Activated T-cell treated with anti-CD3 and anti-CD28 coated beads, Interleukin-2, amount 50 U/mL, for 4 hours (primary cell): ENCODE data around the gene OAT. TPM values are rescaled to one million over a fixed set of nuclear protein-coding genes. Genes with fewer than 3 reads are reported as not detected.

ENCODE experiments used
- ATAC-seq, 2 donors: fragments of 200-7000 bp; cut with Tn5 transposase; one replicate each; pipeline ENCODE4 v1.10.0; 2021
- DNase-seq: peaks from one replicate; pipeline ENCODE4 v3.0.0-alpha.2; 2020
- H3K27me3 Mint-ChIP-seq: one replicate; pipeline ENCODE4 v1.8.0; 2021; ENCODE audit warnings: low read depth, mixed read lengths
- H3K36me3 Mint-ChIP-seq: one replicate; pipeline ENCODE4 v1.8.0; 2022; ENCODE audit warnings: mixed read lengths; ENCODE audit not compliant: insufficient read depth
- H3K4me1 Mint-ChIP-seq: one replicate; pipeline ENCODE4 v1.8.0; 2021; ENCODE audit warnings: low read depth, mixed read lengths
- H3K4me3 Mint-ChIP-seq: one replicate; pipeline ENCODE4 v1.8.0; 2021; ENCODE audit warnings: mild to moderate bottlenecking, moderate library complexity, mixed read lengths
- H3K9me3 Mint-ChIP-seq: one replicate; pipeline ENCODE4 v1.8.0; 2021; ENCODE audit warnings: mixed read lengths
- total RNA-seq, 3 donors: library from RNA; stranded (reverse); gene quantifications; one replicate each; pipeline ENCODE4 v1.2.1, GENCODE V29; 2021

The OAT gene
- total RNA-seq, result 10 to 100 TPM; 42.9 to 50.5 (median 46.8) TPM

- peak; percentile 96 to 97 for ATAC-seq
- H3K9me3 Mint-ChIP-seq, result no peaks in the 10 kb centered on the region
Measured at GRCh38 chr10:124418726-124419501, at the start of gene OAT. OAT (minus strand) TSS chr10:124418923; CDS start chr10:124412171, 6,752 bp downstream.

GRCh38 chr10:124467165-124467564 is 48.4 kb upstream of the OAT start:
- H3K27me3 Mint-ChIP-seq, result no peaks in the 10 kb centered on the region
- ATAC-seq, result no peak
- no peaks in the 10 kb centered on the region for H3K36me3 Mint-ChIP-seq
- peaks cover 21% of the 10 kb centered on the region for H3K4me1 Mint-ChIP-seq
- no peak for DNase-seq
- no peak overlapping the region for H3K4me3 Mint-ChIP-seq
- no peaks in the 10 kb centered on the region for H3K9me3 Mint-ChIP-seq

More at GRCh38 chr10:124418726-124419501, at the start of gene OAT:
- peak; percentile 94 for DNase-seq
- Mint-ChIP-seq H3K4me3 (peak within 1 kb of the TSS; percentile 78), H3K4me1 (peaks cover 17% of the 10 kb centered on the region), H3K27me3 (peaks cover 11% of the 10 kb centered on the region), H3K36me3 (peaks cover 2% of the 10 kb centered on the region)

GRCh38 chr10:124465777-124466488 is 47.2 kb upstream of the OAT start:
- ATAC-seq (no peak), DNase-seq (no peak)
- Mint-ChIP-seq H3K4me1 (peaks cover 24% of the 10 kb centered on the region), H3K4me3 (no peak overlapping the region), H3K36me3 (no peaks in the 10 kb centered on the region), H3K9me3 (no peaks in the 10 kb centered on the region), H3K27me3 (no peaks in the 10 kb centered on the region)

GRCh38 chr10:124465003-124465776 is 46.5 kb upstream of the OAT start:
- H3K36me3 Mint-ChIP-seq, result no peaks in the 10 kb centered on the region
- no peaks in the 10 kb centered on the region for H3K27me3 Mint-ChIP-seq
- peaks cover 24% of the 10 kb centered on the region for H3K4me1 Mint-ChIP-seq
- H3K9me3 Mint-ChIP-seq, result no peaks in the 10 kb centered on the region
- DNase-seq (no peak), ATAC-seq (no peak)
- H3K4me3 Mint-ChIP-seq, result no peak overlapping the region

- DNase-seq (no peak), ATAC-seq (no peak)
- Mint-ChIP-seq H3K36me3 (no peaks in the 10 kb centered on the region), H3K4me3 (no peak overlapping the region), H3K4me1 (peaks cover 24% of the 10 kb centered on the region), H3K27me3 (no peaks in the 10 kb centered on the region), H3K9me3 (no peaks in the 10 kb centered on the region)
Measured at GRCh38 chr10:124464028-124464965, 45.6 kb upstream of the OAT start.

- Mint-ChIP-seq H3K4me3 (peak overlapping the region; percentile 89), H3K27me3 (peaks cover 5% of the 10 kb centered on the region), H3K36me3 (no peaks in the 10 kb centered on the region), H3K4me1 (peaks cover 24% of the 10 kb centered on the region), H3K9me3 (no peaks in the 10 kb centered on the region)
- ATAC-seq (no peak), DNase-seq (no peak)
Measured at GRCh38 chr10:124462348-124462695, 43.6 kb upstream of the OAT start.

- H3K4me1 Mint-ChIP-seq, result peaks cover 24% of the 10 kb centered on the region
- H3K9me3 Mint-ChIP-seq, result no peaks in the 10 kb centered on the region
- peaks cover 7% of the 10 kb centered on the region for H3K27me3 Mint-ChIP-seq
- DNase-seq (peak; percentile 78), ATAC-seq (peak; percentile 98 to 99)
- H3K4me3 Mint-ChIP-seq, result peak within 1 kb of the TSS; percentile 89
- no peaks in the 10 kb centered on the region for H3K36me3 Mint-ChIP-seq
Measured at GRCh38 chr10:124461642-124462347, 43.1 kb upstream of the OAT start, which contains the start of gene LHPP. LHPP (plus strand) TSS chr10:124461823; CDS start chr10:124461863, 40 bp downstream.

- Mint-ChIP-seq H3K27me3 (peaks cover 18% of the 10 kb centered on the region), H3K4me1 (peaks cover 14% of the 10 kb centered on the region), H3K9me3 (no peaks in the 10 kb centered on the region), H3K36me3 (no peaks in the 10 kb centered on the region), H3K4me3 (no peak overlapping the region)
- ATAC-seq, result no peak
- no peak for DNase-seq
Measured at GRCh38 chr10:124460144-124460543, 41.4 kb upstream of the OAT start.

- ATAC-seq (no peak), DNase-seq (no peak)
Measured at GRCh38 chr10:124459395-124459794, 40.7 kb upstream of the OAT start.

GRCh38 chr10:124458889-124459288 is 40.2 kb upstream of the OAT start:
- DNase-seq, result no peak
- Mint-ChIP-seq H3K9me3 (no peaks in the 10 kb centered on the region), H3K4me3 (no peak overlapping the region), H3K27me3 (peaks cover 31% of the 10 kb centered on the region), H3K36me3 (no peaks in the 10 kb centered on the region), H3K4me1 (peaks cover 3% of the 10 kb centered on the region)
- no peak for ATAC-seq

More at GRCh38 chr10:124459395-124459794, 40.7 kb upstream of the OAT start:
- peaks cover 25% of the 10 kb centered on the region for H3K27me3 Mint-ChIP-seq
- H3K4me3 Mint-ChIP-seq, result no peak overlapping the region
- H3K9me3 Mint-ChIP-seq, result no peaks in the 10 kb centered on the region
- no peaks in the 10 kb centered on the region for H3K36me3 Mint-ChIP-seq
- H3K4me1 Mint-ChIP-seq, result peaks cover 6% of the 10 kb centered on the region

GRCh38 chr10:124458473-124458872 is 39.8 kb upstream of the OAT start:
- ATAC-seq (no peak), DNase-seq (no peak)
- H3K27me3 Mint-ChIP-seq, result peaks cover 35% of the 10 kb centered on the region
- peaks cover 3% of the 10 kb centered on the region for H3K4me1 Mint-ChIP-seq
- H3K36me3 Mint-ChIP-seq, result no peaks in the 10 kb centered on the region
- H3K9me3 Mint-ChIP-seq, result no peaks in the 10 kb centered on the region
- no peak overlapping the region for H3K4me3 Mint-ChIP-seq

GRCh38 chr10:124455441-124455840 is 36.7 kb upstream of the OAT start:
- peaks cover 4% of the 10 kb centered on the region for H3K4me1 Mint-ChIP-seq
- no peaks in the 10 kb centered on the region for H3K9me3 Mint-ChIP-seq
- H3K27me3 Mint-ChIP-seq, result peaks cover 64% of the 10 kb centered on the region
- ATAC-seq, result no peak
- DNase-seq, result no peak
- no peaks in the 10 kb centered on the region for H3K36me3 Mint-ChIP-seq
- H3K4me3 Mint-ChIP-seq, result no peak overlapping the region
